Activated naive CD8-positive, alpha-beta T cell treated with anti-CD3 and anti-CD28 coated beads for 36 hours (primary cell): Measurements from ENCODE around the gene IFITM10. TPM values are rescaled to one million over a fixed set of nuclear protein-coding genes. Genes with fewer than 3 reads are reported as not detected.

ENCODE experiments used
- DNase-seq: peaks from one replicate; pipeline ENCODE4 v3.0.0; 2021
- H3K27ac Mint-ChIP-seq: one replicate; pipeline ENCODE4 v1.8.0; 2022; ENCODE audit warnings: mild to moderate bottlenecking, moderate library complexity, mixed read lengths
- H3K27me3 Mint-ChIP-seq: one replicate; pipeline ENCODE4 v1.8.0; 2022; ENCODE audit warnings: mild to moderate bottlenecking, mixed read lengths
- H3K36me3 Mint-ChIP-seq: one replicate; pipeline ENCODE4 v1.8.0; 2021; ENCODE audit warnings: mild to moderate bottlenecking, mixed read lengths
- H3K4me1 Mint-ChIP-seq: one replicate; pipeline ENCODE4 v1.8.0; 2021; ENCODE audit warnings: mixed read lengths
- H3K4me3 Mint-ChIP-seq: one replicate; pipeline ENCODE4 v1.8.0; 2022; ENCODE audit warnings: mild to moderate bottlenecking, moderate library complexity, mixed read lengths
- H3K9me3 Mint-ChIP-seq: one replicate; pipeline ENCODE4 v1.8.0; 2022; ENCODE audit warnings: mixed read lengths
- total RNA-seq, 2 experiments: library from RNA; stranded (reverse); gene quantifications; one replicate each; pipeline ENCODE4 v1.2.3, GENCODE V29; 2021

IFITM10 gene
- total RNA-seq, 2 experiments from 2014 or later: not detected

DNA sequence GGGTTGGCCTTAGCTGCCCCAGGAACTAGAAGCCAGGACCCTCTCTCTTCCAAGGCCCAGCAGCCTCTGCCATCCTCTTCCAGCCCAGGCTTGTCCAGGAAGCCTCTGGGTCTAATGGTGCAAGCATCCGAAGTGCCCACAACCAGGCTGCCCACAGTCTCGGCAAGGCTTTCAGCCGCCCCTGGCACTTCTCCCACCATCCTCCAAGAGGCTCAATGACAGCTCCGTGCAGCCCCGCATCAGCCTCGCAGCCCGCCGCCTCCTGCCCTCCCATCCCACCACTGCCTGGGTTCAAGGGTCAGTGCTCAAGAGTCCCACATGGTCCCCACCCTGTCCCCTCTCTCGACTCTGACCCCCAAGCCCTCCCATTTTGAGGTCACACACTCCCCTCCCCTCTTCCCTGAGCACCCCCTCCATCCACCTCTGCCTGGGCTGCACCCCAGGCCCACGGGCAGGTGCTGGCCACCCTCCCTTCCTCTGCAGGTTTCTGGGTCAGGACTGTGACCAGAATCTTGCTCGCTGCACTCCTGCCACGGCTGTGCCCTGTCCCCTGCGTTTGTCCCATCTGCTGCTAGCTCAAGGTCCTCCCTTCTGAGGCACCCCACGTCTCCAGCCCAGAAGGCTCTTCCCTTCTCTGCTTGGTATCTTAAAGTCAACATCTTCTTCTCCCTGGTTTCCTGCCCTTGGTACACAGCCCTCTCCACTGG is 17.2 kb downstream of the IFITM10 start:
- no peak overlapping the region for H3K4me3 Mint-ChIP-seq
- no peaks in the 10 kb centered on the region for H3K27me3 Mint-ChIP-seq
- H3K4me1 Mint-ChIP-seq: peaks cover 19% of the 10 kb centered on the region
- H3K27ac Mint-ChIP-seq: no peak overlapping the region
- peaks cover 10% of the 10 kb centered on the region for H3K9me3 Mint-ChIP-seq
- no peak for DNase-seq
- peaks cover 3% of the 10 kb centered on the region for H3K36me3 Mint-ChIP-seq

DNA sequence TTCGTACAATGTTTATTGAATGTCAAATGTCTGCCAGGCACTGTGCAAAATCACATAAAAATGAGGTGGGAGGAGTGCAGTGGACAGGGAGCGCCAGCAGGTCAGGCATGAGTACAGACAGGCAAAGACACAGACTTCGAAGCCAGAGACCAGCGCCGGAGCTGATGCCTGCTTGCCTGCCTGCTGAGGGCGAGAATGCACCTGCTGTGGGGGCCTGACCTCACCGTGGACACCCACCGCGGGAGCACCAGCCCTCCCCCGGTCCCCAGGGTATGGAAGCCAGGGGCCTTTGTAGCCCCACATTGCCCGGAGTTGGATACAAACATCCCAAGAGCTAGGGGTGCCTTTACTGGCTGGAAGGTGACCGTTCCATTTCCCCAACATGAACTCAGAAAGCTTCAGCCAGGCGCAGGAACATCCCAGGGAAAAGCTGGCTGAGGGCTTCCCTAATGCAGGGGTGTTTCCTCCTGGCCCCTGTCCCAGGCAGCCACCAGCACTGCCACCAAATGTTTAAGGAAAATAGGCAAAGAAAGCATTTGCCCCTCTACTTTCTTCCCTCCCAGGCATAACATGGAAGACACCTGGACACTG is 17.9 kb downstream of the IFITM10 start:
- peaks cover 26% of the 10 kb centered on the region for H3K4me1 Mint-ChIP-seq
- H3K27me3 Mint-ChIP-seq: no peaks in the 10 kb centered on the region
- H3K9me3 Mint-ChIP-seq: peaks cover 9% of the 10 kb centered on the region
- no peak overlapping the region for H3K4me3 Mint-ChIP-seq
- no peak for DNase-seq
- no peak overlapping the region for H3K27ac Mint-ChIP-seq
- H3K36me3 Mint-ChIP-seq: peaks cover 3% of the 10 kb centered on the region

DNA sequence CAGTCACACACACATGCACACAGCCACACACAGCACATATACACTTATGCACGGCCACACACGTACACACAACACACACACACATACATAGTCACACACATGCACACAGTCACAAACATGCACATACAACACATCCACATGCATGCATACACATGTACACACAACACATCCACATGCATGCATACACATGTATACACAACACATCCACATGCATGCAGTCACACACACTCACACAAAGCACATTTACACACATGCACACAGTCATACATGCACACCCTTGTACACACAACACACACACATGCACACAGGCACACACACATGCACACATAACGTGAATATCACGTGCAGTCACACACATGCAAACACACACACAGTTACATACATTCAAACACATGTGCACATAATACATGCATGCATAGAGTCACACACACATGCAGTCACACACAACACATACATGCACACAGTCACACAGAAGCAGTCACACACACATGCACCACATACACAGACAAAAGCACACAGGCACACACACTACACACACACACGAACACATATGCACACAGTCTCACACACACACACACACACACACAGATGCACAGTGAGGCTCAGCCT is 18.8 kb downstream of the IFITM10 start:
- H3K9me3 Mint-ChIP-seq: peaks cover 6% of the 10 kb centered on the region
- H3K27ac Mint-ChIP-seq: no peak overlapping the region
- no peaks in the 10 kb centered on the region for H3K27me3 Mint-ChIP-seq
- no peak for DNase-seq
- peaks cover 2% of the 10 kb centered on the region for H3K36me3 Mint-ChIP-seq
- H3K4me3 Mint-ChIP-seq: no peak overlapping the region
- peaks cover 31% of the 10 kb centered on the region for H3K4me1 Mint-ChIP-seq

DNA sequence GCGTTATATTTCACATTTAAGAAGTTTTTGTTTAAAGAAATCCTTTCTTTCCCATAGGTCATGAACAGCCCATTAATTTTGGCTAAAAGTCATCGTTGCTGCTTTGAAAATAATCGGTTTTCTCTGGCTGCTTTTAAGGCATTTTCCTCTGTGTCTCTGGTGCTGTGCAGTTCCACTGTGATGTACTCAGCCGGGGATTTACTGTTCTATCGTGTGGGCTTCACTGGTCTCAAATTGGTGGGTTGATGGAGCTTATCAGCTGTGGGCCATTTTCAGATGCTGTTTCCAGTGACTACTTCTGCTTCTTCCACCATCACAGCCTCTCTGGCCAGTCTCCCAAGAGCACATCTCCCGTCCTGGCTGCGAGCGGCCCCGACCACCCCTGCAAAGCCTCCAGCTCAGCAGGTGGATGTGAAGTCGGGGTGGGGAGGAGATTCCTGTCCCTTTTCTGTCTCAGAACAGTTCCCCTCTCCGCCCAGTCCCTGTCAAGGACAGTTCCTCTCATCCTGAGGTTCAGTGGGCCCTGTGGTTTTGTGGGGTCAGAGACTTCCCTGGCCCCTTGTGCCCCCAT is 20.3 kb downstream of the IFITM10 start:
- Mint-ChIP-seq H3K27ac (peak overlapping the region; percentile 87), H3K9me3 (no peaks in the 10 kb centered on the region), H3K4me3 (no peak overlapping the region), H3K4me1 (peaks cover 31% of the 10 kb centered on the region), H3K27me3 (no peaks in the 10 kb centered on the region), H3K36me3 (no peaks in the 10 kb centered on the region)
- no peak for DNase-seq

GRCh38 chr11:1729692-1730011 is 20.7 kb downstream of the IFITM10 start:
- no peak for DNase-seq
- Mint-ChIP-seq H3K36me3 (no peaks in the 10 kb centered on the region), H3K9me3 (no peaks in the 10 kb centered on the region), H3K4me1 (peaks cover 31% of the 10 kb centered on the region), H3K27me3 (no peaks in the 10 kb centered on the region), H3K27ac (peak overlapping the region; percentile 87), H3K4me3 (peak overlapping the region; percentile 16)

DNA sequence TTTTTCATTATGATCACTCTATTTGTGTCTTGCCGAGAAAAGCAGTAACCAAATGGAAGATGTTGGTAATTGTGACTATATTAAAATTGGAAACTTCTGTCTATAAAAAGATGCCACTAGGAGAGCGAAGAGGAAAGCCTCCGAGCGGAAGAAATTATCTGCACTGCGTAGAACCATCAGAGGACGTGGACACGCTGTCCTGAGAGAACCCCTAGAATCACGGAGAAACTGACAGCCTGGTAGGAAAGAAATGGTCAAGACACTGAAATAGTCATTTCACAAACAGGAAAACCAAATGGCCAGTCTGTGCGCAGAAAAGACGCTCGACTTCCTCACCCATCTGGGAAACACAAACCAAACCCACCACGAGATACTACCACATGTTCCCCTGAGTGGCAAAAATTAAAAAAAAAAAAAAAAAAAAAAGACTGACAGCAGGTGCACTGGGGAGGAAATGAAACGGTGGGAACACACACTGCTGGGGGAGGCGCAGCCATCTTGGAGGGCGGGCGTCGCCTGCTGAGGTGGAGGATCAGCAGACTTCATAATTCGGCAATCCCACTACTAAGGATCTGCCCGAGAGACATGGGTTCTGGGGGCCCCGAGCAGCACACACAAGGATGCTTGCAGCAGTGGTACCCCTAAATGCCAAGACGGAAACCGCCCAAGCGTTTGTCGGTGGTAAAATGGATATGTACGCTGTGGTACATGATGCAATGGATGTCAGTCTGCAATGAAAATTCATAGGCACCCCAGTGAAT is 21.3 kb downstream of the IFITM10 start:
- Mint-ChIP-seq H3K27ac (peak overlapping the region; percentile 87), H3K27me3 (no peaks in the 10 kb centered on the region), H3K4me3 (peak overlapping the region; percentile 68), H3K9me3 (no peaks in the 10 kb centered on the region), H3K4me1 (peaks cover 30% of the 10 kb centered on the region), H3K36me3 (no peaks in the 10 kb centered on the region)
- peak; percentile 34 for DNase-seq

GRCh38 chr11:1728301-1728700 is 22.1 kb downstream of the IFITM10 start:
- DNase-seq: no peak
- H3K27ac Mint-ChIP-seq: no peak overlapping the region
- no peak overlapping the region for H3K4me3 Mint-ChIP-seq
- no peaks in the 10 kb centered on the region for H3K36me3 Mint-ChIP-seq
- H3K4me1 Mint-ChIP-seq: peaks cover 26% of the 10 kb centered on the region
- H3K27me3 Mint-ChIP-seq: no peaks in the 10 kb centered on the region
- no peaks in the 10 kb centered on the region for H3K9me3 Mint-ChIP-seq

- Mint-ChIP-seq H3K4me1 (peaks cover 27% of the 10 kb centered on the region), H3K27ac (peak overlapping the region; percentile 27), H3K36me3 (no peaks in the 10 kb centered on the region), H3K9me3 (no peaks in the 10 kb centered on the region), H3K27me3 (no peaks in the 10 kb centered on the region), H3K4me3 (no peak overlapping the region)
- no peak for DNase-seq
These were observed 22.5 kb downstream of the IFITM10 start for GRCh38 chr11:1727861-1728260.

GRCh38 chr11:1727096-1727690 is 23.2 kb downstream of the IFITM10 start:
- H3K4me3 Mint-ChIP-seq: no peak overlapping the region
- H3K27me3 Mint-ChIP-seq: no peaks in the 10 kb centered on the region
- no peaks in the 10 kb centered on the region for H3K36me3 Mint-ChIP-seq
- H3K4me1 Mint-ChIP-seq: peaks cover 29% of the 10 kb centered on the region
- H3K9me3 Mint-ChIP-seq: no peaks in the 10 kb centered on the region
- DNase-seq: no peak
- no peak overlapping the region for H3K27ac Mint-ChIP-seq

- Mint-ChIP-seq H3K4me1 (peaks cover 3% of the 10 kb centered on the region), H3K9me3 (no peaks in the 10 kb centered on the region), H3K27me3 (no peaks in the 10 kb centered on the region), H3K36me3 (no peaks in the 10 kb centered on the region), H3K27ac (no peak overlapping the region), H3K4me3 (no peak overlapping the region)
- DNase-seq: no peak
These were observed 30.6 kb downstream of the IFITM10 start for GRCh38 chr11:1719781-1720180.

- DNase-seq: no peak
- Mint-ChIP-seq H3K36me3 (no peaks in the 10 kb centered on the region), H3K27me3 (no peaks in the 10 kb centered on the region), H3K27ac (no peak overlapping the region), H3K9me3 (no peaks in the 10 kb centered on the region), H3K4me3 (no peak overlapping the region), H3K4me1 (peaks cover 3% of the 10 kb centered on the region)
These were observed 32.1 kb downstream of the IFITM10 start for GRCh38 chr11:1718326-1718725.

GRCh38 chr11:1717745-1718144 is 32.6 kb downstream of the IFITM10 start:
- H3K27ac Mint-ChIP-seq: no peak overlapping the region
- H3K4me3 Mint-ChIP-seq: no peak overlapping the region
- H3K9me3 Mint-ChIP-seq: no peaks in the 10 kb centered on the region
- H3K27me3 Mint-ChIP-seq: no peaks in the 10 kb centered on the region
- no peaks in the 10 kb centered on the region for H3K36me3 Mint-ChIP-seq
- H3K4me1 Mint-ChIP-seq: peaks cover 1% of the 10 kb centered on the region
- no peak for DNase-seq

GRCh38 chr11:1714908-1715885 is 35.2 kb downstream of the IFITM10 start:
- Mint-ChIP-seq H3K4me3 (no peak overlapping the region), H3K27me3 (no peaks in the 10 kb centered on the region), H3K4me1 (no peaks in the 10 kb centered on the region), H3K36me3 (no peaks in the 10 kb centered on the region), H3K27ac (no peak overlapping the region), H3K9me3 (no peaks in the 10 kb centered on the region)
- no peak for DNase-seq

DNA sequence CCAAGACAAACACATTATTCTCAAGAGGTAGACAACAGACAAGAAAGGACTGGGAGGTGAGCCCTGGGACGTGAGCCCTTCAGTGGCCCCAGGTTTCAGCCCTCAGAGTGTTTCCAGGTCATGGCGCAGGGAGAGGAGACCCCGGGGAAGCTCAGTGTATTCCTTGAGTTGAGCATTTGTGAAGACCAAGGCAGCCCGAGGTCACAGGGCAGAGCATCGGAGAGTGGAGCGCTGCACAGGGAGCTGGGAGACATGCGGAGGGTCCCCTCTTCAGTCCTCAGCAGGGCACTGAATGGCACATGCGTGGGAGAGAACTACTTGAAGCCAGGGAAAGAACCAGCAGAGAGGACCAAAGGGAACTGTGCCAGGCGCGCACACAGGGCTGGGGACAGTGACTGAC is 41.7 kb downstream of the IFITM10 start:
- no peaks in the 10 kb centered on the region for H3K36me3 Mint-ChIP-seq
- H3K27ac Mint-ChIP-seq: no peak overlapping the region
- H3K9me3 Mint-ChIP-seq: no peaks in the 10 kb centered on the region
- H3K4me1 Mint-ChIP-seq: peaks cover 19% of the 10 kb centered on the region
- no peaks in the 10 kb centered on the region for H3K27me3 Mint-ChIP-seq
- DNase-seq: no peak
- no peak overlapping the region for H3K4me3 Mint-ChIP-seq
